ENCODE measurements around the gene VSTM2L.

VSTM2L gene

GRCh38 chr20:37945091-37945547 is 42.2 kb downstream of the VSTM2L start:
- TF ChIP-seq, protein P1, sequence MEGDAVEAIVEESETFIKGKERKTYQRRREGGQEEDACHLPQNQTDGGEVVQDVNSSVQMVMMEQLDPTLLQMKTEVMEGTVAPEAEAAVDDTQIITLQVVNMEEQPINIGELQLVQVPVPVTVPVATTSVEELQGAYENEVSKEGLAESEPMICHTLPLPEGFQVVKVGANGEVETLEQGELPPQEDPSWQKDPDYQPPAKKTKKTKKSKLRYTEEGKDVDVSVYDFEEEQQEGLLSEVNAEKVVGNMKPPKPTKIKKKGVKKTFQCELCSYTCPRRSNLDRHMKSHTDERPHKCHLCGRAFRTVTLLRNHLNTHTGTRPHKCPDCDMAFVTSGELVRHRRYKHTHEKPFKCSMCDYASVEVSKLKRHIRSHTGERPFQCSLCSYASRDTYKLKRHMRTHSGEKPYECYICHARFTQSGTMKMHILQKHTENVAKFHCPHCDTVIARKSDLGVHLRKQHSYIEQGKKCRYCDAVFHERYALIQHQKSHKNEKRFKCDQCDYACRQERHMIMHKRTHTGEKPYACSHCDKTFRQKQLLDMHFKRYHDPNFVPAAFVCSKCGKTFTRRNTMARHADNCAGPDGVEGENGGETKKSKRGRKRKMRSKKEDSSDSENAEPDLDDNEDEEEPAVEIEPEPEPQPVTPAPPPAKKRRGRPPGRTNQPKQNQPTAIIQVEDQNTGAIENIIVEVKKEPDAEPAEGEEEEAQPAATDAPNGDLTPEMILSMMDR (conservative IDR thresholded peaks at IDR 0.05; ENCODE audit: low read depth): no peak
- no peak overlapping the region for H3K27ac ChIP-seq
- no peak for DNase-seq (ENCODE audit: low spot score)
- CTCF ChIA-PET: no interaction called here
- POLR2A ChIA-PET (ENCODE audit: low non-redundant PET): no interaction called here

DNA sequence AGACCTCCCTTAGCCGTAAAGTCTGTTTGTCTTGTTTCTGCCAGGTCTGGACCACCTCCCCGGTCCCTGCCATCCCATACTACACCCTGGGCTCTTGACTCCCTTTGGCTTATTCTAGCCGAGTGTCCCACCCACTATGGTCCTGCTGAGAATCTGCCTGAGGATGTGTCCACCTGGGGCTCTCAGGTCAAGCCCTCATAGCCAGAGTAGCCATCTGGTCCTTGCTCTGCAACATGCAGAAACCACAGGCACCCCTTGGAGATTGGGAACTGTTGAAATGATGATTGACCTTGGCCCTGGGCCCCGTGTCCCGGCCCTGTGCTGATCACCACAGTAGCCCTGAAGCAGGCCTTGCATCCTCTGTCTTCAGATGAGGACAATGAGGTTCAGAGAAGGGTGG is 44.0 kb downstream of the VSTM2L start:
- no peak for DNase-seq (ENCODE audit: low spot score)
- no peak overlapping the region for H3K27ac ChIP-seq
- POLR2A ChIA-PET (ENCODE audit: low non-redundant PET): no interaction called here
- TF ChIP-seq, protein P1 (conservative IDR thresholded peaks at IDR 0.05; ENCODE audit: low read depth): no peak
- CTCF ChIA-PET: no interaction called here

DNA sequence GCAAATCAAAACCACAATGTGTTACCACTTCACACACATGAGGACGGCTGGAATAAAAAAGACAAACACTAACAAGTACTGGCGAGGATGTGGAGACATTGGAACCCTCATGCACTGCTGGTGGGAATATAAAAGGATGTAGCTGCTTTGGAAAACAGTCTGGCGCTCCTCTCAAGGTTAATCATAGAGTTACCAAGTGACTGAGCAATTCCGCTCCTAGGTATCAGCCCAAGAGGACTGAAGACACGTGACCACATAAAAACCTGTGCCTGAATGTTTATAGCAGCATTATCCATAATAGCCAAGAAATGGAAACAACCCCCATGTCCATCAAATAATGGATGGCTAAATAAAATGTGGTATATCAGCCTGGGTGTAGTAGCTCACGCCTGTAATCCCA is 45.0 kb downstream of the VSTM2L start:
- no peak overlapping the region for H3K27ac ChIP-seq
- ChIA-PET CTCF (no interaction called here), POLR2A (ENCODE audit: low non-redundant PET) (no interaction called here)
- no peak for DNase-seq (ENCODE audit: low spot score)
- TF ChIP-seq, protein P1 (conservative IDR thresholded peaks at IDR 0.05; ENCODE audit: low read depth): no peak

DNA sequence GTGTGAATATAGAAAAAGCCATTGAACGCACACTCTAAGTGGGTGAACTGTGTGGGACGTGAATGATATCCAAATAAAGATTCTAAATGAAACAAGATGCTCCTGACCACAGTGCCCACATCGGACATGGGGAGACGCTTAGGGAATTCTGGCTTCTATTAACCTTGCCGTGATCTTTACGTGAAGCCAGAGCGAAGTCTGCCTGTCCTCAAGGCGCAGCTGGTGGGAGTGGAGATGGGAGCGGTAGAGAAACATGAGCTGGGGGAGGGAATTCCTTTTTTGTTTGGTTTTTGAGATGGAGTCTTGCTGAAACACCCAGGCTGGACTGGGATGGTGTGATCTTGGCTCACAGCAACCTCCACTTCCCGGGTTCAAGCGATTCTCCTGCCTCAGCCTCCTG is 46.0 kb downstream of the VSTM2L start:
- ChIA-PET CTCF (interaction anchor here (0.5 kb wide), 1 partner anchor 308 kb away, joined by 3 read pairs; no protein-coding TSS in a partner anchor), POLR2A (ENCODE audit: low non-redundant PET) (no interaction called here)
- no peak for DNase-seq (ENCODE audit: low spot score)
- no peak overlapping the region for H3K27ac ChIP-seq
- TF ChIP-seq, protein P1 (conservative IDR thresholded peaks at IDR 0.05; ENCODE audit: low read depth): no peak

- no peak for DNase-seq (ENCODE audit: low spot score)
- TF ChIP-seq, protein P1 (conservative IDR thresholded peaks at IDR 0.05; ENCODE audit: low read depth): no peak
- H3K27ac ChIP-seq: no peak overlapping the region
- CTCF ChIA-PET: interaction anchor here (0.5 to 1.2 kb wide), 3 partner anchors 24 to 214 kb away, joined by 3 to 4 read pairs (median 3); no protein-coding TSS in a partner anchor
- POLR2A ChIA-PET (ENCODE audit: low non-redundant PET): no interaction called here
Measured at GRCh38 chr20:37954190-37954589, 51.3 kb downstream of the VSTM2L start.

- DNase-seq (ENCODE audit: low spot score): no peak
- TF ChIP-seq, protein P1 (conservative IDR thresholded peaks at IDR 0.05; ENCODE audit: low read depth): no peak
- CTCF ChIA-PET: interaction anchor here (1.2 kb wide), 1 partner anchor 24 kb away, joined by 3 read pairs; no protein-coding TSS in a partner anchor
- no peak overlapping the region for H3K27ac ChIP-seq
- POLR2A ChIA-PET (ENCODE audit: low non-redundant PET): no interaction called here
Measured at GRCh38 chr20:37954626-37955025, 51.7 kb downstream of the VSTM2L start.

DNA sequence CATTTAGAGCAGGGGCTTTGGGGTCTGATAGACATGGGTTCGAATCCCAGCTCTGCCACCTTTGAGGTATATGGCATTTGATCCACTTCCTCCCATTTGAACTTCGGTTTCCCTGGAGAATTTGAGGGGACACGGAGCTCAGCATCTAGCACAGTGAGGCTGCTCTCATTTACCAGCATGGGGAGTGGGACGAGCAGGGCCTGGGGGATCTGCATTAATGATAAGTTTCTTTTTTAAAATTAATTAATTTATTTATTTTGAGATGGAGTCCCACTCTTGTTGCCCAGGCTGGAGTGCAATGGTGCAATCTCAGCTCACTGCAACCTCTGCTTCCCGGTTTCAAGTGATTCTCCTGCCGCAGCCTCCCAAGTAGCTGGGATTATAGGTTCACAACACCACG is 52.6 kb downstream of the VSTM2L start:
- DNase-seq (ENCODE audit: low spot score): no peak
- H3K27ac ChIP-seq: no peak overlapping the region
- TF ChIP-seq, protein P1 (conservative IDR thresholded peaks at IDR 0.05; ENCODE audit: low read depth): no peak
- ChIA-PET CTCF (no interaction called here), POLR2A (ENCODE audit: low non-redundant PET) (no interaction called here)
